ENCODE data around the gene KCNMA1.

KCNMA1 gene

GRCh38 chr10:77433546-77433945 lies 204.1 kb downstream of the KCNMA1 start:
- no peaks in the 10 kb centered on the region for H3K79me2 ChIP-seq (ENCODE audit: control insufficient read depth, insufficient read depth, low read length)
- no peaks in the 10 kb centered on the region for H3K27me3 ChIP-seq (ENCODE audit: insufficient read depth, low read length, poor library complexity)
- no peak overlapping the region for H3K4ac ChIP-seq (ENCODE audit: low read depth, low read length)

GRCh38 chr10:77431980-77432797 lies 205.4 kb downstream of the KCNMA1 start:
- H3K4me1 ChIP-seq (ENCODE audit: control insufficient read depth, low read depth, low read length), result no peaks in the 10 kb centered on the region

More at GRCh38 chr10:77433546-77433945, 204.1 kb downstream of the KCNMA1 start:
- WGBS (ENCODE audit: extremely low coverage, insufficient coverage, low lambda C conversion rate), result no CpG with 5 or more reads among the region's 7 CpGs
- no peak overlapping the region for H2BK15ac ChIP-seq (replicated peaks; ENCODE audit: low read depth)
- H3K4me1 ChIP-seq (ENCODE audit: control insufficient read depth, low read depth, low read length), result no peaks in the 10 kb centered on the region
- no peak overlapping the region for H2BK5ac ChIP-seq (ENCODE audit: low read length)
- no peak overlapping the region for H2AK5ac ChIP-seq (ENCODE audit: low read length)
- H3K4me3 ChIP-seq (ENCODE audit: low read length), result no peak overlapping the region
- no peaks in the 10 kb centered on the region for H3K36me3 ChIP-seq (ENCODE audit: control insufficient read depth, insufficient read depth, low read length)
- H3K27ac ChIP-seq (ENCODE audit: low read depth, low read length), result no peak overlapping the region
- no peak overlapping the region for H4K5ac ChIP-seq (ENCODE audit: low read length)
- no peak overlapping the region for H4K8ac ChIP-seq (ENCODE audit: low read depth, low read length)
- DNase-seq, result no peak
- no peaks in the 10 kb centered on the region for H3K79me1 ChIP-seq (ENCODE audit: low read length)
- H2BK120ac ChIP-seq (ENCODE audit: low read depth, low read length), result no peak overlapping the region
- H3K9ac ChIP-seq (ENCODE audit: low read length), result no peak overlapping the region
- H3K23ac ChIP-seq (ENCODE audit: low read length), result no peak overlapping the region
- no peak overlapping the region for H3K18ac ChIP-seq (ENCODE audit: low read length)
- no peak overlapping the region for H3K4me2 ChIP-seq (ENCODE audit: low read length)
- H3K56ac ChIP-seq (ENCODE audit: low read length), result no peak overlapping the region

GRCh38 chr10:77431209-77431611 lies 206.4 kb downstream of the KCNMA1 start:
- Histone ChIP-seq H3K4me2 (ENCODE audit: low read length) (no peak overlapping the region), H2AK5ac (ENCODE audit: low read length) (no peak overlapping the region), H3K4ac (ENCODE audit: low read depth, low read length) (no peak overlapping the region), H3K4me1 (ENCODE audit: control insufficient read depth, low read depth, low read length) (no peaks in the 10 kb centered on the region), H3K23ac (ENCODE audit: low read length) (no peak overlapping the region), H3K27ac (ENCODE audit: low read depth, low read length) (no peak overlapping the region), H3K36me3 (ENCODE audit: control insufficient read depth, insufficient read depth, low read length) (no peaks in the 10 kb centered on the region), H2BK15ac (replicated peaks; ENCODE audit: low read depth) (no peak overlapping the region), H3K56ac (ENCODE audit: low read length) (no peak overlapping the region), H4K5ac (ENCODE audit: low read length) (no peak overlapping the region), H4K8ac (ENCODE audit: low read depth, low read length) (no peak overlapping the region), H3K18ac (ENCODE audit: low read length) (no peak overlapping the region), H2BK5ac (ENCODE audit: low read length) (no peak overlapping the region), H3K27me3 (ENCODE audit: insufficient read depth, low read length, poor library complexity) (no peaks in the 10 kb centered on the region), H3K79me1 (ENCODE audit: low read length) (no peaks in the 10 kb centered on the region), H3K9ac (ENCODE audit: low read length) (no peak overlapping the region), H3K79me2 (ENCODE audit: control insufficient read depth, insufficient read depth, low read length) (no peaks in the 10 kb centered on the region), H3K4me3 (ENCODE audit: low read length) (no peak overlapping the region), H2BK120ac (ENCODE audit: low read depth, low read length) (no peak overlapping the region)
- DNase-seq, result peak; percentile 83

More at GRCh38 chr10:77431980-77432797, 205.4 kb downstream of the KCNMA1 start:
- Histone ChIP-seq H3K36me3 (ENCODE audit: control insufficient read depth, insufficient read depth, low read length) (no peaks in the 10 kb centered on the region), H2AK5ac (ENCODE audit: low read length) (no peak overlapping the region), H3K4me2 (ENCODE audit: low read length) (no peak overlapping the region), H3K23ac (ENCODE audit: low read length) (no peak overlapping the region), H3K9ac (ENCODE audit: low read length) (no peak overlapping the region), H3K4ac (ENCODE audit: low read depth, low read length) (no peak overlapping the region), H2BK120ac (ENCODE audit: low read depth, low read length) (no peak overlapping the region), H3K79me2 (ENCODE audit: control insufficient read depth, insufficient read depth, low read length) (no peaks in the 10 kb centered on the region), H3K4me3 (ENCODE audit: low read length) (no peak overlapping the region), H4K8ac (ENCODE audit: low read depth, low read length) (no peak overlapping the region), H2BK5ac (ENCODE audit: low read length) (no peak overlapping the region), H4K5ac (ENCODE audit: low read length) (no peak overlapping the region), H3K56ac (ENCODE audit: low read length) (no peak overlapping the region), H2BK15ac (replicated peaks; ENCODE audit: low read depth) (no peak overlapping the region), H3K79me1 (ENCODE audit: low read length) (no peaks in the 10 kb centered on the region), H3K18ac (ENCODE audit: low read length) (no peak overlapping the region), H3K27ac (ENCODE audit: low read depth, low read length) (no peak overlapping the region), H3K27me3 (ENCODE audit: insufficient read depth, low read length, poor library complexity) (no peaks in the 10 kb centered on the region)
- no CpG with 5 or more reads among the region's 4 CpGs for WGBS (ENCODE audit: extremely low coverage, insufficient coverage, low lambda C conversion rate)
- no peak for DNase-seq

GRCh38 chr10:77430530-77430929 lies 207.1 kb downstream of the KCNMA1 start:
- Histone ChIP-seq H4K5ac (ENCODE audit: low read length) (no peak overlapping the region), H3K18ac (ENCODE audit: low read length) (no peak overlapping the region), H3K4ac (ENCODE audit: low read depth, low read length) (no peak overlapping the region), H2AK5ac (ENCODE audit: low read length) (no peak overlapping the region), H3K79me2 (ENCODE audit: control insufficient read depth, insufficient read depth, low read length) (no peaks in the 10 kb centered on the region), H4K8ac (ENCODE audit: low read depth, low read length) (no peak overlapping the region), H2BK120ac (ENCODE audit: low read depth, low read length) (no peak overlapping the region), H3K9ac (ENCODE audit: low read length) (no peak overlapping the region), H3K36me3 (ENCODE audit: control insufficient read depth, insufficient read depth, low read length) (no peaks in the 10 kb centered on the region), H3K27ac (ENCODE audit: low read depth, low read length) (no peak overlapping the region), H3K4me2 (ENCODE audit: low read length) (no peak overlapping the region), H2BK15ac (replicated peaks; ENCODE audit: low read depth) (no peak overlapping the region), H3K23ac (ENCODE audit: low read length) (no peak overlapping the region), H3K79me1 (ENCODE audit: low read length) (no peaks in the 10 kb centered on the region), H2BK5ac (ENCODE audit: low read length) (no peak overlapping the region), H3K4me3 (ENCODE audit: low read length) (no peak overlapping the region), H3K56ac (ENCODE audit: low read length) (no peak overlapping the region), H3K27me3 (ENCODE audit: insufficient read depth, low read length, poor library complexity) (no peaks in the 10 kb centered on the region), H3K4me1 (ENCODE audit: control insufficient read depth, low read depth, low read length) (no peaks in the 10 kb centered on the region)
- no CpG with 5 or more reads among the region's 5 CpGs for WGBS (ENCODE audit: extremely low coverage, insufficient coverage, low lambda C conversion rate)
- no peak for DNase-seq

- H3K56ac ChIP-seq (ENCODE audit: low read length), result no peak overlapping the region
- no peak overlapping the region for H3K9ac ChIP-seq (ENCODE audit: low read length)
- no peaks in the 10 kb centered on the region for H3K79me1 ChIP-seq (ENCODE audit: low read length)
- H3K36me3 ChIP-seq (ENCODE audit: control insufficient read depth, insufficient read depth, low read length), result no peaks in the 10 kb centered on the region
- H3K23ac ChIP-seq (ENCODE audit: low read length), result no peak overlapping the region
- DNase-seq, result peak; percentile 72
- H3K18ac ChIP-seq (ENCODE audit: low read length), result no peak overlapping the region
- H4K5ac ChIP-seq (ENCODE audit: low read length), result no peak overlapping the region
- H2BK120ac ChIP-seq (ENCODE audit: low read depth, low read length), result no peak overlapping the region
- H3K4me1 ChIP-seq (ENCODE audit: control insufficient read depth, low read depth, low read length), result no peaks in the 10 kb centered on the region
- no peak overlapping the region for H2BK15ac ChIP-seq (replicated peaks; ENCODE audit: low read depth)
- H3K27ac ChIP-seq (ENCODE audit: low read depth, low read length), result no peak overlapping the region
- H2AK5ac ChIP-seq (ENCODE audit: low read length), result no peak overlapping the region
- H2BK5ac ChIP-seq (ENCODE audit: low read length), result no peak overlapping the region
- no peaks in the 10 kb centered on the region for H3K79me2 ChIP-seq (ENCODE audit: control insufficient read depth, insufficient read depth, low read length)
- no peak overlapping the region for H3K4me3 ChIP-seq (ENCODE audit: low read length)
- no peak overlapping the region for H3K4me2 ChIP-seq (ENCODE audit: low read length)
- no peaks in the 10 kb centered on the region for H3K27me3 ChIP-seq (ENCODE audit: insufficient read depth, low read length, poor library complexity)
- no CpG with 5 or more reads among the region's 3 CpGs for WGBS (ENCODE audit: extremely low coverage, insufficient coverage, low lambda C conversion rate)
- no peak overlapping the region for H4K8ac ChIP-seq (ENCODE audit: low read depth, low read length)
- no peak overlapping the region for H3K4ac ChIP-seq (ENCODE audit: low read depth, low read length)
Measured at GRCh38 chr10:77428691-77429395, 208.8 kb downstream of the KCNMA1 start.

Measured in mesendoderm (in vitro differentiated cells).